Fibroblast of upper back skin (primary cell): ENCODE data around the gene XPO4.

Experiments used
- DNase-seq: peaks from one replicate; pipeline ENCODE4 v3.0.0-alpha.2; 2013

Gene XPO4

DNA sequence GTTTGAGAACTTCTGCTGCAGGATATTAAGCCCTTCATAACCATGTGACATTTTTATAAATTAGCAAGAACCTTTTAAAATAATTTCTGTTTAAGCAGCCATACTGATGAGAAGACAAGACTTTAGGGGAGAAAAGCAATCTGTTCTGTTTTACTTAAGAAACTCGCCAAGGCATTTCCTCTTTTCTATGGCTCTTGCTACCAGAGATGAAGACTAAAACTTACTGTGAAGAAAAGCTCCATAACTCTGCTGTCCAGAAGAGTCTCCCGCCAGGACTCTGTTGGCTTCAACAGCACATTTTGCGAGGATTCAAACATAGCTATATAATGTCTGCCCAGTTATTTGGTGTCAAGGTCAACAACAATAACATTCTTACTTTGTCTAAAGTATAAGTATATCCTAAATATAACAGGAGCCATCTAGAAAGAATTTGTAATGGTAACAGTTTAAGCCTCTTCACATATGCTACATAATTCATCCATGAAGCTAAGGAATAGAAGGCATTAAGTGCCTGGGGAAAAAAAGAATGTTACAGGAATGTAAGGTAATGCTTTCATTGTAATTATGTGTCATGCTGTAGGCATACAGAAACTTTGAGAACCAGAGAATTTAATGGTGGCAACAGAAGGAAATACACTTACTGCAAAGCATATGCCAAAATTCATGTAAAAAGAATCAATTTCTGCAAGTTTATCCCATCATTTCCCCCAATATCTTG, 75.5 kb downstream of the XPO4 start:
- peak; percentile 82 for DNase-seq

GRCh38 chr13:20826301-20826700, 76.2 kb downstream of the XPO4 start:
- no peak for DNase-seq

- DNase-seq = peak; percentile 74
Measured at GRCh38 chr13:20825477-20825875, 77.1 kb downstream of the XPO4 start.

- peak; percentile 28 for DNase-seq
Measured at GRCh38 chr13:20824762-20825476, 77.6 kb downstream of the XPO4 start.

GRCh38 chr13:20823071-20823470, 79.5 kb downstream of the XPO4 start:
- no peak for DNase-seq

DNA sequence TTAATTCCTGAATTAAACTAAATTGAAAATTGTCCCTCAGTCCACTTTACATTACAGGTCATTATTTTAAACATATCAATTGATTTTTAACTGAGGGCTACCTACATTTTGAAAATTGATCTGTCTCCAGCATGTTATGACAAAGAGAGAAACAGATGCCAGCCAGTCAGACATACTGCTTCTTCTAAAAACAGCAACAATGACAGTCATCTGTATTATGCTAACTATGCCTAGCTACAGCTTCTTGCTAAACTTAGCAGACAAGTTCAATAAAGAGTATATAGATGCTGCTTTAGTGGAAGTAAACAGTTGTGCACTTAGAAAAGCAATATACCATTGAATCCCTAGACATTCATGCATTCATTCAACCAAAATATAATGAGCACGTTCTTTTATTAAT, 80.1 kb downstream of the XPO4 start:
- DNase-seq = no peak

DNA sequence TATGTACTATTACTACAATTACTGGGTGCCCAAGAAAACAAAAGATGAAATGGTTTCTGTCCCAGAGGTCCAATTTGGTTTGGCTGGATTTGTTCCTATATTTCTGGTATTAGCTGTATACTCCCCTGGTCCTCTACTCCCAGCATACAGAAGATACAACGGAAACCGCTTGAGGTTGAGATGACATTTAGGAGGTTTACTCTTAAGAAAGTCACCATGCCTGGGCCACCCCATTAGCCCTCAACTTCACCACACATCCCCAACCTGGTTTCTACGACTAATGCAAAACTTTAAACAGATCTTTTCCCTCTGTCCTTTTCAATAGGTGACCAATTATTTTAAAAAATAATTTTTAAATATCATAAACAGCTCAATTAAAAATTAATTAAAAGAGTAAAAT, 82.8 kb downstream of the XPO4 start:
- no peak for DNase-seq

DNA sequence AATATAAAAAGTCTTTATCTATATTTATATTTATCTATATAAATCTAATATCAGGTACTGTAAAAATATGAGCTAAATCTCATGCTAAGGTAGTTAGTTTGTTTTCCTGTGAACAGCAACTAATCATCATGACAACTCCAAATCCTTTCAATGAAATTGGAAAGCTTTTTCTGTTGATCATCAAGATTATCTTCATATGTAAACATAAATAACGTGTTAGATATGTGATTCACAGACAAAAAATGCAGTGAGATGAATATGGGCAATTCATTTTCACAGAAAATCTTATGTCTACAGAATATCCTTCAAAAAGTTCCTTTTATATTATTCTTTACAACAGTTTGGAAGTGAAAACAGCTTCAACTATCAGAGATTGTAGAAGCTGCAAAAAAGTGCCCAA, 87.1 kb downstream of the XPO4 start:
- DNase-seq = no peak

- peak; percentile 95 for DNase-seq
Measured at GRCh38 chr13:20814224-20814910, 88.2 kb downstream of the XPO4 start.

DNA sequence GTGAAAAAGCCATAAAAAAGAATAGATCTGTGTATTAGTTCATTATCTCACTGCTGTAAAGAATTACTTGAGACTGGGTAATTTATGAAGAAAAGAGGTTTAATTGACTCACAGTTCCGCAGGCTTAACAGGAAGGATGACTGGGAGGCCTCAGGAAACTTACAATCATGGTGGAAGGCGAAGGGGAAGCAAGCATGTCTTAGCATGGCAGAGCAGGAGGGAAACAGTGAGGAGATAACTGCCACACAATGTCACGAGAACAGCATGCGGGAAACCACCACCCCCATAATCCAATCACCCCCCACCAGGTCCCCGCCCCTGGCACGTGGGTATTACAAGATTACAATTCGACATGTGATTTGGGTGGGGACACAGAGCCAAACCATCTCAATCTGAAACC, 89.7 kb downstream of the XPO4 start:
- DNase-seq = no peak

DNA sequence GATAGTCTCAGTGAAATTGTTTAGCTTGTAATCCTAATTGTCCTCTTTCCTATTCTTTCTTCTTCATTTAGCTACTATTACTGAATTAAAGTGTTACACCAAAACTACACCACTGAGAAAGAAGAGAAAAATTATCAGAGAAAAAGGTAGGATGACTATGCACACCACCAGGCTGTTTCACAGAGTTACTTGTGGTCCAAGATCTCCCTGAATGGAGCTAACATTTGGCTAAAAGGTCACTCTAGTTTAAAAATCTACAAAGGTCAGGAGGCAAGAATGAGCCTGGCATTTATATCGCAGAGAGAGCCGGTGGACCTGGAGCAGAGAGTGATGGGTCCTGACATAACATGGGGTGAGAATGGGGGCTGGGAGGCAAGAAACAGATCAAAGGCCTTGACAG, 91.7 kb downstream of the XPO4 start:
- no peak for DNase-seq

DNA sequence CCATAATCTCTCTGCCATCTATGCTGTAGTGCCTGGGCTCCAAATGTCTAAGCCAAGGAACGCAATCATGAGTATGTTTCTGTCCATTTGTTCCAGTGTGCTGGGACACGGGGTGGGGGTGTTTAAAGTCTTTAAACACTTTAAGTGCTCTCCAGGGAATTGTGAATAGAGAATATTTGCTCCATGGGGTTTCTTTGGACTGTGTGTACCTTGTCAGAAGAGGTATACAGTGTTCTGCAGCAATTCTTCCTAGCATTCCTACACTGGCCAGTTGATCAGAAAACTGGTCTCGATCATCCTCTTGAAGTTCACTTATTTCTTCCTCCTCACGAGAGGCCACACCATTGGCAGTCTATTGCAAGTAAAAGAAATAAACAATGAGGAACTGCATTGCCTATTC, 93.7 kb downstream of the XPO4 start:
- DNase-seq = no peak

- no peak for DNase-seq
Measured at GRCh38 chr13:20803180-20803965, 99.2 kb downstream of the XPO4 start.

DNA sequence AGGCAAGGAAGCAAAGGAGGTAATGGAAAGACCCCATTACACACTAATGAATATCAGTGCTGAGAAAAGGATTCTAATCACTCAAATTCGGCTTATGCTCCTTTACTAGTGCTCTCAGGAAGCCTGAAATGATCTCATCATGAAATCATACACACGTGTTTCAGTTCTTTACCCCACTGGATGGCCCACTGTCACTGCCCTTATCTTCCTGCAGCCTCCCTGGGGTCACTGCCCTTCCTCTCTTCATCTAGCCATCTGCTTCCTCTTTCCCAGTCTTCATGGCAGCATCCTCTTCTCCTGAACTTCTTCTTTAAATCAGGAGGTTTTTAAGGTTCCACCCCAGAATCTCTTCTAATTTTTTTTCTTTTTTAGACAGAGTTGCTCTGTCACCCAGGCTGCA, 100.8 kb downstream of the XPO4 start:
- no peak for DNase-seq

DNA sequence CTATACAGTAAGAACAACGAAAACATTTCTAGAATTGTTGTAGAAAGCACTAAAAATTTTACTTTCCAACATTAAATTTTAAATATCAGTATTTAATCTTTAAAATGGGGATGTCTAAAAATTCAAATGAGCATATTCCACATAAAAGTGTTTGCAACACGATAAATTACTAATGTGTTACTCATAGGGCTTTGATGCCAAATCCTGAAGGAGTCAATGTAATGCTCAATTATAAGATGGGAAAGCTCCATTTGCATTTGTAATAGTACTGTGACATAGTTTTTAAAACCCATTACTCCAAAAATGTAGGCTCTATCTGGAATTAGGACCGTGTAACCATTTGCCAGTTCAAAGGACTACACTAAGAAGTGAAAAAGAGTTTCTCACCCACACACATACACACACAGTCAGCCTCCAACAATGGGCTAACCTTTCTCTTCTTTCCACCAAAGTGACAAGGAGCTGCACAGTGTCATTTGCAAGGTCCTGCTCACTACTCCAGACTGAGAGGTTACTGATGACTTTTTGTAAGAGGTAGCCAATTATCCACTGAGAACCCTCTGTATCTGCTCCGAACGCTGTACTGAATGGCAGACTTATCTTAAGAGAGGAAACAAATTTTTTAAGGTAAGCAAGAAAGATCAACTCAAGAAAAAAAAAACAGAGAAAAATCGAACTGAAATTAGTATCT, 102.7 kb downstream of the XPO4 start:
- DNase-seq = peak; percentile 20

- no peak for DNase-seq
Measured at GRCh38 chr13:20798027-20798426, 104.5 kb downstream of the XPO4 start.

GRCh38 chr13:20796791-20797508, 105.6 kb downstream of the XPO4 start:
- no peak for DNase-seq

DNA sequence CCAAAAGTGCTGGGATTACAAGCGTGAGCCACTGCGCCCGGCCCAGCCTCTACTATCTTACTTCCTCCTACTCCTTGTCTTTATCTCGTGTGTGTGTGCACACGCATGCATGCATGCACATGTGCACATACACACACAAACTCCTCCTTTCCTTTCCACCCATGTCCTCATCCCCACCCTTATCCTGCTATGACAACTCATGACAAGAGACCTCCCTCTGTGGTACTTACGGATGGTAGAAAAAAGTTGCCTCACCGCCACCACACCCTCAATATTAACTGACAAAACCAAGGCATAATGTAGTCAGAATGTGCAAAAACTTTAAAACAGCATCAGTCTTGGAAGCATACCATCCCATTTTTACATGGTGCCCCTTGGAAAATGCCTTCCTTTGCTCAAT, 112.9 kb downstream of the XPO4 start:
- DNase-seq = no peak

DNA sequence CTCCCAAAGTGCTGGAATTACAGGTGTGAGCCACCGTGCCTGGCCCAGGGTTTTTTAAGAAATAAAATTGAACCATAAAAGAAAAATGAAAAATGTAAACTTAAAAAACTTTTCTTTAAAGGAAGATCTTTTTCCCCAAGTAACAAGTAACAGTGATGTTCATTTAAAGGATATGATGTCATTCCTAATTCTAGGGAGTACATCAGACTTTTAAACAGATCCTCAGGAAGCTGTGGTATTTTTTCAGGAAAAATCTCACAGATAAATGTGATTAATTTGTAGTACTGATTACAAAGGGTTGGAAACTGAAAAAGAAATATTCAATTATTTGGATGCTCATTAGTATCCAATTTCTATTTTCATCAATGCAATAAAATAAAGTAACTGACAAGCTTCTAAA, 114.2 kb downstream of the XPO4 start:
- no peak for DNase-seq

DNA sequence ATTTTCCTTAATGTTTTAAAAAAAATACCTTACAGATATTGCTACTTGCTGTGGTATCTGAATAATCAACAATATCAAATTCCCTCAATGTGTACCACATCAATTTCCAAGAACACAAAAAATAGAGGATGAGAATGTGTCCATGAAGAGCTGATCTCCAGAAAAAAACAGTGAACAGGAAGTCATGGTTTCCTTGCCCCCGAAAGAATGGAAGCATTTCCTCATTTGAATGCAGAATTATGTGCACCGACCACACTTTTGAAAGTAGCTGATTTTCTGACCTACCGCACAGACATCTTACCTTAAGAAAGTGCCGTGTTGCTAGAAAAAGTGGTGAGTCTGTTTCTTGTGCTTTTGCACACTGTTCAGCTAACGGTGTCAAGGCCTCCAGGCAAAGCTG, 115.4 kb downstream of the XPO4 start:
- no peak for DNase-seq

DNA sequence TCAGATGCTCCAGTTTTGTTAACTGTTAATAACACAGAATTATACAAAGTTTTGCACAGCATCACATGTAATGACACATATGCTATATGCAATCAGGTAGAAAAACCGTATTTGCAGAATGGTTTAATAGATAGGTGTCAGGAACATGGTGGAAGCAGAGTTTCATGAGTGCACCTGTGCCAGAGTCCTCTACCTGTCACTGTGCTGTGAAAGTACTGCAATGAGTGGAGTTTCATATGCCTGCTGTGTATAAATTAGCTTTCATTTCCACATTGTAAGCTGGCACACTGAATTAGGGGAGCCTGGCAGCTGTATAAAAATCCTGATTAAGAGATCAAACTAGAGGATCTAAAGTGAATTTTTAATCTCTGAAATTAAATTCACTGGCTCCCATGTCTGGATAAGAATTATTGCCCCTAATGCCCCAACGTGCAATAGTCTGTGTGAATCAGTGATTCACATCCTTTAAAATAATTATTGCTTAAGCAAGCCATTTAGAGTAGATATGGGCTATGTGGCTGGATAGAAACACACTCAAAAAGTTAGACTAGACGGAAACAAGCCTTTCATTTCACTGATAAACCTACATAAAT, 120.3 kb downstream of the XPO4 start:
- DNase-seq = no peak

GRCh38 chr13:20780317-20780716, 122.2 kb downstream of the XPO4 start:
- DNase-seq = no peak
